H1 (cell line): ENCODE results near the gene CD151. TPM values are rescaled to one million over a fixed set of nuclear protein-coding genes. Genes with fewer than 3 reads are reported as not detected.

Experiments used
- CTCF ChIA-PET: fragments of 300-600 bp; sonication (Branson Sonifier 250); formaldehyde crosslinking; loops from one replicate; lab custom pipeline; 2021; ENCODE audit not compliant: partially characterized antibody; lab: Charles Lee
- POLR2A ChIA-PET: fragments of 300-600 bp; sonication (Branson Sonifier 250); formaldehyde crosslinking; loops from one replicate; lab custom pipeline; 2021; ENCODE audit warnings: inconsistent platforms; ENCODE audit not compliant: partially characterized antibody; lab: Charles Lee
- DNase-seq, 2 experiments: peaks; one replicate each; pipeline versions ENCODE4 v3.0.0 to v3.0.0-alpha.2; 2010 to 2022; ENCODE audit warnings: low spot score in 2 of 2, low read depth in 1 of 2, mixed read lengths in 1 of 2
- FAIRE-seq: peaks from 2 replicates; lab custom pipeline; 2011; peaks lifted over from hg19 to GRCh38; lab: Jason Lieb, UNC
- H2AFZ ChIP-seq: 2 replicates; pipeline ENCODE4 v1.8.1; 2012; ENCODE audit warnings: low read length, inconsistent platforms
- H2AK5ac ChIP-seq: 2 replicates; pipeline ENCODE4 v1.6.1; 2013; ENCODE audit warnings: low read depth, low read length
- H2BK120ac ChIP-seq: replicated peaks from 2 replicates; pipeline ENCODE3; 2013; ENCODE audit warnings: low read depth, low read length, inconsistent platforms
- H2BK12ac ChIP-seq: 2 replicates; pipeline ENCODE4 v1.6.1; 2013; ENCODE audit warnings: low read depth, low read length
- H2BK15ac ChIP-seq: 2 replicates; pipeline ENCODE4 v1.6.1; 2013; ENCODE audit warnings: low read length
- H2BK20ac ChIP-seq: 2 replicates; pipeline ENCODE4 v1.6.1; 2013; ENCODE audit warnings: low read length
- H2BK5ac ChIP-seq: 2 replicates; pipeline ENCODE4 v1.6.1; 2013; ENCODE audit warnings: low read depth, low read length
- H3K14ac ChIP-seq: 2 replicates; pipeline ENCODE4 v1.6.1; 2013; ENCODE audit warnings: inconsistent platforms; ENCODE audit not compliant: insufficient read length
- H3K18ac ChIP-seq: 2 replicates; pipeline ENCODE4 v1.6.1; 2013; ENCODE audit warnings: low read length; ENCODE audit errors: extremely low read depth
- H3K23ac ChIP-seq: 2 replicates; pipeline ENCODE4 v1.6.1; 2013; ENCODE audit warnings: inconsistent platforms; ENCODE audit not compliant: insufficient read length
- H3K23me2 ChIP-seq: 2 replicates; pipeline ENCODE4 v1.6.1; 2013; ENCODE audit warnings: low read depth, low read length
- H3K27ac ChIP-seq: 2 replicates; pipeline ENCODE4 v1.6.1; 2011; ENCODE audit warnings: low read depth, low read length, inconsistent platforms
- H3K27me3 ChIP-seq, 4 experiments: replicated peaks in 1 of 4; 1 replicate in 1 of 4; 2 replicates in 3 of 4; pipeline versions ENCODE4 v1.6.1 to v1.8.1; 2011 to 2013; ENCODE audit warnings: low read length in 3 of 4, mild to moderate bottlenecking in 3 of 4, inconsistent platforms in 2 of 4, mixed read lengths in 2 of 4, moderate library complexity in 1 of 4; ENCODE audit not compliant: control insufficient read depth in 3 of 4, insufficient read depth in 3 of 4; ENCODE audit errors: extremely low read depth in 1 of 4
- H3K36me3 ChIP-seq, 4 experiments: 2 replicates each; pipeline versions ENCODE4 v1.6.1 to v1.8.1; 2011 to 2013; ENCODE audit warnings: mild to moderate bottlenecking in 4 of 4, low read length in 3 of 4, moderate library complexity in 2 of 4, control low read depth in 1 of 4, inconsistent platforms in 1 of 4; ENCODE audit not compliant: insufficient read depth in 4 of 4, control insufficient read depth in 2 of 4
- H3K4ac ChIP-seq: replicated peaks from 2 replicates; pipeline ENCODE3; 2013; ENCODE audit warnings: low read length, low read depth, mixed read lengths, inconsistent platforms; ENCODE audit not compliant: insufficient read length
- H3K4me1 ChIP-seq, 4 experiments: replicated peaks in 1 of 4; 1 replicate in 1 of 4; 2 replicates in 3 of 4; pipeline versions ENCODE4 v1.6.1 to v1.8.1; 2011 to 2013; ENCODE audit warnings: low read length in 3 of 4, inconsistent platforms in 2 of 4, mixed read lengths in 1 of 4; ENCODE audit not compliant: insufficient read depth in 4 of 4, control insufficient read depth in 3 of 4
- H3K4me2 ChIP-seq, 2 experiments: 2 replicates each; pipeline versions ENCODE4 v1.6.1 to v1.8.1; 2011 to 2013; ENCODE audit warnings: low read depth in 2 of 2, low read length in 2 of 2, control low read depth in 1 of 2, inconsistent platforms in 1 of 2, mild to moderate bottlenecking in 1 of 2; ENCODE audit not compliant: insufficient read depth in 1 of 2
- H3K4me3 ChIP-seq, 4 experiments: fragments of 200-600, 300-600 bp in 1 of 4; sonication (generic), shearing (Covaris generic), sonication (Bioruptor Twin) in 1 of 4; 2 replicates each; pipeline versions ENCODE4 v1.5.1 to v1.8.1; 2011 to 2016; ENCODE audit warnings: low read length in 4 of 4, low read depth in 3 of 4, control low read depth in 2 of 4, inconsistent platforms in 2 of 4, mild to moderate bottlenecking in 2 of 4, mixed read lengths in 1 of 4, moderate library complexity in 1 of 4; ENCODE audit not compliant: insufficient read depth in 2 of 4; ENCODE audit errors: extremely low read depth in 1 of 4
- H3K56ac ChIP-seq: replicated peaks from 2 replicates; pipeline ENCODE3; 2013; ENCODE audit warnings: low read depth, mild to moderate bottlenecking, mixed read lengths, low read length, inconsistent platforms; ENCODE audit not compliant: insufficient read length
- H3K79me1 ChIP-seq: 2 replicates; pipeline ENCODE4 v1.6.1; 2013; ENCODE audit warnings: low read depth, low read length, control low read depth
- H3K79me2 ChIP-seq, 2 experiments: 2 replicates each; pipeline versions ENCODE4 v1.6.1 to v1.8.1; 2012 to 2013; ENCODE audit warnings: low read length in 2 of 2, mild to moderate bottlenecking in 2 of 2, inconsistent platforms in 1 of 2; ENCODE audit not compliant: insufficient read depth in 2 of 2, control insufficient read depth in 1 of 2
- H3K9ac ChIP-seq, 4 experiments: replicated peaks in 1 of 4; 1 replicate in 1 of 4; 2 replicates in 3 of 4; pipeline versions ENCODE4 v1.6.1 to v1.8.1; 2011 to 2013; ENCODE audit warnings: low read depth in 3 of 4, low read length in 3 of 4, control low read depth in 2 of 4, mild to moderate bottlenecking in 2 of 4, moderate library complexity in 2 of 4, inconsistent platforms in 1 of 4; ENCODE audit errors: extremely low read depth in 1 of 4
- H3K9me3 ChIP-seq, 2 experiments: 2 replicates each; pipeline versions ENCODE4 v1.6.1 to v1.8.1; 2012 to 2013; ENCODE audit warnings: mild to moderate bottlenecking in 2 of 2, moderate library complexity in 2 of 2, control low read depth in 1 of 2, inconsistent platforms in 1 of 2, low read depth in 1 of 2, low read length in 1 of 2, mixed read lengths in 1 of 2; ENCODE audit not compliant: insufficient read depth in 2 of 2
- H4K20me1 ChIP-seq, 2 experiments: replicated peaks in 1 of 2; 2 replicates each; pipeline versions ENCODE3 to v1.8.1; 2011 to 2013; ENCODE audit warnings: inconsistent platforms in 2 of 2, low read length in 2 of 2, mild to moderate bottlenecking in 1 of 2; ENCODE audit not compliant: insufficient read depth in 2 of 2, control insufficient read depth in 1 of 2
- H4K5ac ChIP-seq: 2 replicates; pipeline ENCODE4 v1.6.1; 2013; ENCODE audit warnings: low read length, low read depth, mixed read lengths, inconsistent platforms; ENCODE audit not compliant: insufficient read length
- H4K8ac ChIP-seq: 2 replicates; pipeline ENCODE4 v1.8.0; 2013; ENCODE audit warnings: mild to moderate bottlenecking, moderate library complexity, low read length, inconsistent platforms; ENCODE audit not compliant: insufficient read depth; ENCODE audit errors: extremely low read depth
- H4K91ac ChIP-seq: replicated peaks from 2 replicates; pipeline ENCODE3; 2013; ENCODE audit warnings: low read length, mixed read lengths, inconsistent platforms; ENCODE audit not compliant: insufficient read length
- ATF2 ChIP-seq: IDR thresholded peaks from 2 replicates; pipeline ENCODE4 v1.6.1; 2012; ENCODE audit warnings: low read length, inconsistent platforms
- CBX5 ChIP-seq: fragments of 300-800, 300-1000 bp; sonication (generic); IDR thresholded peaks from 2 replicates; pipeline ENCODE4 v1.7.1; 2016; ENCODE audit warnings: antibody characterized with exemption, low read length, low read depth
- POLR2AphosphoS5 ChIP-seq: IDR thresholded peaks from 2 replicates; pipeline ENCODE4 v1.6.1; 2011; ENCODE audit warnings: low read depth, low read length
- WGBS, 2 experiments: shearing (Covaris generic) in 1 of 2; methylation state at CpG; one replicate each; pipeline versions ENCODE4 v1.1.6 to v1.1.7; 2013 to 2015; ENCODE audit warnings: low lambda C conversion rate in 2 of 2, mixed read lengths in 2 of 2, inconsistent platforms in 1 of 2, low coverage in 1 of 2, missing lambda C conversion rate in 1 of 2; ENCODE audit not compliant: insufficient replicate concordance in 2 of 2, insufficient coverage in 1 of 2, insufficient read length in 1 of 2; ENCODE audit errors: extremely low coverage in 1 of 2, missing lambda C conversion rate in 1 of 2; 5-methylcytosine and 5-hydroxymethylcytosine counted together
- polyA plus RNA-seq, 7 experiments: library from polyadenylated mRNA; depleted of rRNA in 3 of 7; stranded (reverse) in 5 of 7; unstranded in 2 of 7; fragments of >200 nt in 5 of 7; fragments of 200-250 nt in 2 of 7; gene quantifications; 1 replicate in 5 of 7; 2 replicates in 1 of 7; 4 replicates in 1 of 7; pipeline versions ENCODE4 v1.2.1 to v1.2.3, GENCODE V29; 2011 to 2013; ENCODE audit warnings: missing spikeins in 2 of 7, mixed read lengths in 2 of 7
- total RNA-seq: library from RNA; stranded (reverse); fragmentation: NEBNext Ultra II Directional; extraction: Animal tissue kit (Norgen Biotek cat#: 25700); gene quantifications from 2 replicates; pipeline ENCODE4 v1.2.1, GENCODE V29; 2021

CD151 gene
- total and polyA plus RNA-seq, 2 of the 8 experiments (the other 6 are each of a cell fraction or from before 2014, with no cell fraction given): 101 to 212 TPM

GRCh38 chr11:813072-813455 lies 19.7 kb upstream of the CD151 start:
- no peak overlapping the region for H4K91ac ChIP-seq
- H3K9me3 ChIP-seq: no peaks in the 10 kb centered on the region
- H3K14ac ChIP-seq: no peak overlapping the region
- peaks cover 16 to 29% (median 26%) of the 10 kb centered on the region in 4 experiments for H3K36me3 ChIP-seq
- H2BK20ac ChIP-seq: no peak overlapping the region
- ChIA-PET POLR2A (interaction anchor here (0.7 to 53.0 kb wide), 12 partner anchors 2 to 277 kb away, joined by 3 to 1917 read pairs (median 4); partner anchors contain the start of genes CD151, CEND1, CRACR2B and GATD1), CTCF (interaction anchor here (0.6 to 2.2 kb wide), 2 partner anchors 20 to 22 kb away, joined by 3 to 5 read pairs; no protein-coding TSS in a partner anchor)
- no peaks in the 10 kb centered on the region for H3K27me3 ChIP-seq
- H3K56ac ChIP-seq: no peak overlapping the region
- no peak overlapping the region for H2BK15ac ChIP-seq
- H4K5ac ChIP-seq: no peak overlapping the region
- H3K27ac ChIP-seq: no peak overlapping the region
- peaks cover 5% of the 10 kb centered on the region; the same call in 1 of the 2 replicates for H3K23me2 ChIP-seq
- no peak overlapping the region for H3K9ac ChIP-seq
- no peak overlapping the region for H3K23ac ChIP-seq
- H3K4me1 ChIP-seq: peaks cover 0 to 9% (median 2%) of the 10 kb centered on the region in 4 experiments; a peak in 3 of 7 replicates
- WGBS, 2 experiments: 91% methylated on average over 6 of the region's 6 CpGs; no CpG with 5 or more reads in 1 of the 2 experiments
- no peak overlapping the region for H2AFZ ChIP-seq
- H4K8ac ChIP-seq: no peak overlapping the region; the same call in 1 of the 2 replicates
- peak; percentile 49; the same call in 1 of the 2 replicates for TF ChIP-seq POLR2AphosphoS5
- TF ChIP-seq ATF2: peak; percentile 36; the same call in 1 of the 2 replicates
- TF ChIP-seq CBX5: no peak
- H3K79me1 ChIP-seq: no peaks in the 10 kb centered on the region
- H2BK5ac ChIP-seq: no peak overlapping the region; the same call in 1 of the 2 replicates
- peaks cover 10 to 22% of the 10 kb centered on the region in 2 experiments for H4K20me1 ChIP-seq
- peak overlapping the region; percentile 29 for H3K4ac ChIP-seq
- FAIRE-seq (no peak), DNase-seq (no peak)
- H3K79me2 ChIP-seq: peaks cover 7 to 32% of the 10 kb centered on the region in 2 experiments; a peak in 3 of 4 replicates
- H3K4me3 ChIP-seq: no peak overlapping the region
- H3K4me2 ChIP-seq: no peak overlapping the region
- H2BK120ac ChIP-seq: no peak overlapping the region
- no peak overlapping the region for H3K18ac ChIP-seq
- H2AK5ac ChIP-seq: no peak overlapping the region
- H2BK12ac ChIP-seq: no peak overlapping the region
